GM20431 (cell line): Measurements from ENCODE around the gene SNX1.

Experiments used
- in situ Hi-C: fragments of 300-500 bp; cut with MseI, MboI; formaldehyde crosslinking; loops from one replicate; pipeline ENCODE4 v1.15.0; 2020; ENCODE audit warnings: low sequenced_read_pairs; ENCODE audit not compliant: unreplicated experiment

SNX1 gene

GRCh38 chr15:64138331-64138941 lies 42.7 kb downstream of the SNX1 start:
- in situ Hi-C loops, result no loop called here

GRCh38 chr15:64141798-64142512 lies 46.2 kb downstream of the SNX1 start:
- in situ Hi-C loops, result no loop called here

GRCh38 chr15:64143276-64143675 lies 47.5 kb downstream of the SNX1 start:
- in situ Hi-C loops, result no loop called here

- in situ Hi-C loops, result no loop called here
Measured at GRCh38 chr15:64144192-64144564, 48.4 kb downstream of the SNX1 start.

GRCh38 chr15:64144565-64145281 lies 48.9 kb downstream of the SNX1 start:
- in situ Hi-C loops, result no loop called here

GRCh38 chr15:64146041-64146440 lies 50.3 kb downstream of the SNX1 start:
- in situ Hi-C loops, result no loop called here

GRCh38 chr15:64146520-64146884 lies 50.7 kb downstream of the SNX1 start:
- in situ Hi-C loops, result no loop called here

- in situ Hi-C loops, result no loop called here
Measured at GRCh38 chr15:64146885-64147681, 51.3 kb downstream of the SNX1 start.

GRCh38 chr15:64148168-64148567 lies 52.4 kb downstream of the SNX1 start:
- in situ Hi-C loops, result no loop called here

- in situ Hi-C loops, result no loop called here
Measured at GRCh38 chr15:64148581-64148980, 52.8 kb downstream of the SNX1 start.

GRCh38 chr15:64149424-64149823 lies 53.6 kb downstream of the SNX1 start:
- in situ Hi-C loops, result no loop called here

- in situ Hi-C loops, result no loop called here
Measured at GRCh38 chr15:64149893-64150578, 54.3 kb downstream of the SNX1 start.

- in situ Hi-C loops, result no loop called here
Measured at GRCh38 chr15:64151727-64152506, 56.1 kb downstream of the SNX1 start, which contains the start of gene SNX22. Gene SNX22, plus strand, starts transcription at chr15:64151731. Its CDS starts 45 bp downstream, at chr15:64151776.

- in situ Hi-C loops, result no loop called here
Measured at GRCh38 chr15:64152507-64153387, 57.0 kb downstream of the SNX1 start.

- in situ Hi-C loops, result no loop called here
Measured at GRCh38 chr15:64153480-64154367, 57.9 kb downstream of the SNX1 start.

- in situ Hi-C loops, result no loop called here
Measured at GRCh38 chr15:64155802-64156651, 60.2 kb downstream of the SNX1 start.
